LNCAP (cell line): ENCODE results near the gene KDM5B.

Source experiments
- TF ChIP-seq, protein P1 (sequence below): fragments of 450-650 bp; IDR thresholded peaks from 2 replicates; pipeline ENCODE4 v1.5.1; 2017; ENCODE audit warnings: mild to moderate bottlenecking

The KDM5B gene

DNA sequence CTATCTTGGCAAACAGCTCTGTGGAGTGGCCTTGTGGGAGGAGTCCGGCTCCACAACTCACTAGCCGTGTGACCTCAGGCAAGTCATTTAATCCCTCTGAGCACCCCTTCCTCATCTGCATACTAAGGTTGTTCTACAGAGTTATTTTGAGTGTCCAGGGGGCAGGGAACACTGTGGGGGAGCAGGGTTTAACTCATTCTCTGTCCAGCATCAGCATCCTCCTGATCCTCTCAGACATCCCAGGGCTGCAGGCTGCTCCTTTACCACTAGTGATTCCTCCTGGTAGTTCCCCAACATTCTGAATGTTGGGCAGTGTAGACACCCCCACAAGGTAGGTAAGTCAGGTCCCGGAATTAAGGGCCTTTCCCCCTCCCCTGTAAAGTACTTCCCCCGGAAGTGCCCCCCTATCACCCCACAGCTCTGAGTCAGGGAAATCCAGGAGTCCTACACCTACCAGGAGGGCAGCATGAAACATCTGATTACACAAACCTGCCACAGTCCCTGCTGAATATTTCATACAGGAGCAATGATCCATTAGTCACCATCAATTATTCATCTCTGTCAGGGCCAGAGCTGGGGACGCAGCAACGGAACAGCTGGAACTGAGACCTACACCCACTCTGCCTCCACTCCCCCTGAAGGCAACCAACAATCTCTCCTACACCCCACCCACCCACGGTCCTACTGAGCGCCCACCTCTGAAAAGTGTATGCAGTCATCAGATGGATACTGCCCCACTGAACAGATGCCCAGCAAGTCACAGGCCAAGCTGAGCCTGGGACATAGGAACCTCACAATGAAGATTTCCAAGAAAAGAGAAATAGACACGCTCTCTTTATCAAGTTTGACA, 118.5 kb downstream of the KDM5B start:
- TF ChIP-seq, protein P1, sequence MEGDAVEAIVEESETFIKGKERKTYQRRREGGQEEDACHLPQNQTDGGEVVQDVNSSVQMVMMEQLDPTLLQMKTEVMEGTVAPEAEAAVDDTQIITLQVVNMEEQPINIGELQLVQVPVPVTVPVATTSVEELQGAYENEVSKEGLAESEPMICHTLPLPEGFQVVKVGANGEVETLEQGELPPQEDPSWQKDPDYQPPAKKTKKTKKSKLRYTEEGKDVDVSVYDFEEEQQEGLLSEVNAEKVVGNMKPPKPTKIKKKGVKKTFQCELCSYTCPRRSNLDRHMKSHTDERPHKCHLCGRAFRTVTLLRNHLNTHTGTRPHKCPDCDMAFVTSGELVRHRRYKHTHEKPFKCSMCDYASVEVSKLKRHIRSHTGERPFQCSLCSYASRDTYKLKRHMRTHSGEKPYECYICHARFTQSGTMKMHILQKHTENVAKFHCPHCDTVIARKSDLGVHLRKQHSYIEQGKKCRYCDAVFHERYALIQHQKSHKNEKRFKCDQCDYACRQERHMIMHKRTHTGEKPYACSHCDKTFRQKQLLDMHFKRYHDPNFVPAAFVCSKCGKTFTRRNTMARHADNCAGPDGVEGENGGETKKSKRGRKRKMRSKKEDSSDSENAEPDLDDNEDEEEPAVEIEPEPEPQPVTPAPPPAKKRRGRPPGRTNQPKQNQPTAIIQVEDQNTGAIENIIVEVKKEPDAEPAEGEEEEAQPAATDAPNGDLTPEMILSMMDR = no peak

- TF ChIP-seq, protein P1 = no peak
Measured at GRCh38 chr1:202689082-202689481, 119.1 kb downstream of the KDM5B start.

DNA sequence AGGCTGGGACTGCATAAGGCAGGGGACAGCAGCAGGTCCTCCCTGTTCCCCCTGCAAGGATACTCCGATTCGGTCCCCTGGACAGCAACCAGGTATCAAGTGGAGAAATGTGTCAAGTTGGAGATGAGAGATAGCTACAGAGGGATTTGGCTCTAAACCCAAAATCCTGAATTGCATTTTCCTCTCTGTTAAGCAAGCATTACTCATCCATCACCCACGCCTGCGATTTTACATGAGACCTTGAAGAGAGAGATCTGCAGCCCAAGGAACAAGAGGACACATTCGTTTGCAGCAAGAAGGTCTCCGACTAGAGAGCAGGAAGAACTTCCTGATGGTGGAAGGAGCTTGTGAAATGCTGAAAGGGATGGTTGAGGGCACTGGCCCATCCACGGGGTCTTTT, 119.8 kb downstream of the KDM5B start:
- TF ChIP-seq, protein P1 = no peak

DNA sequence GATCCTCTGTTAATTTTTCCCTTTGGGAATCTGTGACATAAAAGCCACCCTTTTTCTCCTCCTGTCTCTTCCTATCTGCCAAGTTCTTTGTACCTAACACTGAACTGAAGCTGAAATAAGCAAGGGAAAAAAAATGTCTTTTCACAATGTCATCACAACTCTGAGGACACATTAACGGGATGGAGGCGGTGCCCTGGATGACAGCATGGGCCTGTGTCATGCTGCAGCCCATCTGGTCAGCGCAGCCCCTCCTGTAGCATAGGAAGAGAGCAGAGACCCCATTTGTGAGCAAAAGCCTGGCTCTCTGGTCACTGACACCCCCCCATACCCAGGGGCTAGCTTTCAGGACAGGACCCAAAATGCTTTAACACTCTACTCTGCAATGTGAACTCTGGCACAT, 120.4 kb downstream of the KDM5B start:
- TF ChIP-seq, protein P1 = no peak

DNA sequence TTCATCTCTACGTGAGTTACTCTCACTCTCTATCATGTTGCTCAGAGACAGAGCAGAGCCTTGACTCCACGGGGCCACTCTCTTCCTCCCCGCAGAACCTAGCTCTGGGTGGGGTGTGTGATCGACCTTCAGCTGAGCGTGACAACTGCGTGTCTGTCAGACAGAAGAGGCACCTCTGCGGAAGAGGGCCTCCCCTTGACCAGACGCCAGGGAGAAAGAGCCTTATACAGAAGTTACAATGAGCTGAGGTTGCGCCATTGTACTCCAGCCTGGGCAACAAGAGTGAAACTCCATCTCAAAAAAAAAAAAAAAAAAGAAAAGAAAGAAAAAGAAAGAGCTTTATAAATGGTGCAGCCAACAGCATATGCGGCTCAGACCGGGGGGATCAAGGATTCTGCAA, 120.9 kb downstream of the KDM5B start:
- TF ChIP-seq, protein P1 = no peak

GRCh38 chr1:202685641-202686040, 122.6 kb downstream of the KDM5B start:
- TF ChIP-seq, protein P1 = no peak

- TF ChIP-seq, protein P1 = no peak
Measured at GRCh38 chr1:202684716-202685115, 123.5 kb downstream of the KDM5B start.
